Measurements from ENCODE around the gene ERFL.

Gene ERFL

GRCh38 chr19:41912899-41913537, 15.2 kb downstream of the ERFL start:
- DNase-seq, result no peak

GRCh38 chr19:41911889-41912731, 16.1 kb downstream of the ERFL start:
- DNase-seq, result no peak

GRCh38 chr19:41910992-41911888, 17.0 kb downstream of the ERFL start:
- no peak for DNase-seq

- no peak for DNase-seq
Measured at GRCh38 chr19:41910240-41910991, 17.8 kb downstream of the ERFL start.

GRCh38 chr19:41909706-41910105, 18.5 kb downstream of the ERFL start:
- DNase-seq, result no peak

GRCh38 chr19:41908724-41909464, 19.4 kb downstream of the ERFL start:
- no peak for DNase-seq

- DNase-seq, result no peak
Measured at GRCh38 chr19:41907994-41908615, 20.1 kb downstream of the ERFL start.

- DNase-seq, result no peak
Measured at GRCh38 chr19:41906916-41907680, 21.2 kb downstream of the ERFL start.

GRCh38 chr19:41906271-41906670, 22.0 kb downstream of the ERFL start:
- no peak for DNase-seq

- DNase-seq, result no peak
Measured at GRCh38 chr19:41905273-41906002, 22.8 kb downstream of the ERFL start.

GRCh38 chr19:41904118-41904870, 24.0 kb downstream of the ERFL start:
- no peak for DNase-seq

GRCh38 chr19:41903193-41903953, 24.9 kb downstream of the ERFL start:
- DNase-seq, result no peak

GRCh38 chr19:41902594-41902993, 25.7 kb downstream of the ERFL start:
- no peak for DNase-seq

- DNase-seq, result no peak
Measured at GRCh38 chr19:41901707-41902360, 26.4 kb downstream of the ERFL start.

GRCh38 chr19:41898235-41898634, 30.0 kb downstream of the ERFL start:
- no peak for DNase-seq

- no peak for DNase-seq
Measured at GRCh38 chr19:41897820-41898219, 30.4 kb downstream of the ERFL start.

- no peak for DNase-seq
Measured at GRCh38 chr19:41897181-41897580, 31.1 kb downstream of the ERFL start.

- no peak for DNase-seq
Measured at GRCh38 chr19:41896581-41896942, 31.7 kb downstream of the ERFL start.
